ENCODE measurements around the gene TAX1BP3. TPM values are rescaled to one million over a fixed set of nuclear protein-coding genes. Genes with fewer than 3 reads are reported as not detected.

The TAX1BP3 gene
- total and polyA plus RNA-seq, 9 of the 15 experiments (the other 6 are each of a cell fraction or from before 2014, with no cell fraction given): 0.99 to 14.5 (median 6.2) TPM

GRCh38 chr17:3645310-3645709 is 23.1 kb downstream of the TAX1BP3 start:
- POLR2A ChIA-PET: interaction anchor here (0.8 kb wide), 1 partner anchor 9 kb away, joined by 4 read pairs; no protein-coding TSS in a partner anchor

More at GRCh38 chr17:3645310-3645709, 23.1 kb downstream of the TAX1BP3 start:
- Histone ChIP-seq H3K9me3 (replicated peaks; ENCODE audit: control insufficient read depth, insufficient read depth, low read depth, low read length) (no peaks in the 10 kb centered on the region), H3K4me2 (ENCODE audit: insufficient read depth, low read length) (no peak overlapping the region), H3K9ac (ENCODE audit: insufficient read depth in 1 of 2, low read depth in 2 of 2, low read length in 2 of 2) (no peak overlapping the region), H3K79me2 (ENCODE audit: control insufficient read depth, insufficient read depth, low read length) (no peaks in the 10 kb centered on the region), H3K4me3 (no peak overlapping the region), H3K36me3 (ENCODE audit: control insufficient read depth, insufficient read depth, low read length) (peaks cover 3% of the 10 kb centered on the region; the same call in 1 of the 3 replicates), H3K27ac (ENCODE audit: extremely low read depth, low read depth, low read length) (no peak overlapping the region), H2AFZ (ENCODE audit: low read depth, low read length) (no peak overlapping the region), H3K27me3 (ENCODE audit: control insufficient read depth in 2 of 2, insufficient read depth in 2 of 2, low read length in 2 of 2) (no peaks in the 10 kb centered on the region), H4K20me1 (replicated peaks; ENCODE audit: control insufficient read depth, insufficient read depth, low read length) (no peaks in the 10 kb centered on the region), H3K9me1 (ENCODE audit: control insufficient read depth, insufficient read depth, low read length) (no peaks in the 10 kb centered on the region), H3K4me1 (replicated peaks in 1 of 2; ENCODE audit: control insufficient read depth in 2 of 2, insufficient read depth in 2 of 2, low read length in 2 of 2) (peaks cover 13 to 16% of the 10 kb centered on the region in 2 experiments)
- intact Hi-C loops (cut with micrococcal nuclease) (no loop called here), in situ Hi-C loops (cut with MboI) (no loop called here)
- no peak for TF ChIP-seq ZNF79 (CRISPR knock-in tag; IDR thresholded peaks at IDR 0.05; ENCODE audit: low read depth)
- TF ChIP-seq EHMT2 (IDR thresholded peaks at IDR 0.05): no peak
- TF ChIP-seq KDM1A (IDR thresholded peaks at IDR 0.05): no peak
- TF ChIP-seq, protein P1, sequence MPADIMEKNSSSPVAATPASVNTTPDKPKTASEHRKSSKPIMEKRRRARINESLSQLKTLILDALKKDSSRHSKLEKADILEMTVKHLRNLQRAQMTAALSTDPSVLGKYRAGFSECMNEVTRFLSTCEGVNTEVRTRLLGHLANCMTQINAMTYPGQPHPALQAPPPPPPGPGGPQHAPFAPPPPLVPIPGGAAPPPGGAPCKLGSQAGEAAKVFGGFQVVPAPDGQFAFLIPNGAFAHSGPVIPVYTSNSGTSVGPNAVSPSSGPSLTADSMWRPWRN (IDR thresholded peaks at IDR 0.05; ENCODE audit: low read depth): no peak
- TF ChIP-seq, protein P2, sequence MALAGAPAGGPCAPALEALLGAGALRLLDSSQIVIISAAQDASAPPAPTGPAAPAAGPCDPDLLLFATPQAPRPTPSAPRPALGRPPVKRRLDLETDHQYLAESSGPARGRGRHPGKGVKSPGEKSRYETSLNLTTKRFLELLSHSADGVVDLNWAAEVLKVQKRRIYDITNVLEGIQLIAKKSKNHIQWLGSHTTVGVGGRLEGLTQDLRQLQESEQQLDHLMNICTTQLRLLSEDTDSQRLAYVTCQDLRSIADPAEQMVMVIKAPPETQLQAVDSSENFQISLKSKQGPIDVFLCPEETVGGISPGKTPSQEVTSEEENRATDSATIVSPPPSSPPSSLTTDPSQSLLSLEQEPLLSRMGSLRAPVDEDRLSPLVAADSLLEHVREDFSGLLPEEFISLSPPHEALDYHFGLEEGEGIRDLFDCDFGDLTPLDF (CRISPR knock-in tag; IDR thresholded peaks at IDR 0.05): no peak
- TF ChIP-seq HLTF (IDR thresholded peaks at IDR 0.05): no peak
- no peak for TF ChIP-seq ZNF347 (CRISPR knock-in tag; IDR thresholded peaks at IDR 0.05; ENCODE audit: low read depth)
- no peak for TF ChIP-seq DACH1 (IDR thresholded peaks at IDR 0.05; ENCODE audit: partially characterized antibody)
- TF ChIP-seq DNMT1 (IDR thresholded peaks at IDR 0.05): no peak
- no peak for TF ChIP-seq TAF15 (IDR thresholded peaks at IDR 0.05; ENCODE audit: low read depth, low read length)
- TF ChIP-seq CC2D1A (IDR thresholded peaks at IDR 0.05): no peak
- TF ChIP-seq HIVEP1 (CRISPR knock-in tag; IDR thresholded peaks at IDR 0.05): no peak
- TF ChIP-seq ZNF184 (CRISPR knock-in tag; IDR thresholded peaks at IDR 0.05): no peak
- no peak for TF ChIP-seq FOXJ2 (tag; IDR thresholded peaks at IDR 0.05)
- TF ChIP-seq NCOA4 (IDR thresholded peaks at IDR 0.05; ENCODE audit: partially characterized antibody): no peak
- no peak for TF ChIP-seq CBFB (CRISPR knock-in tag; IDR thresholded peaks at IDR 0.05)
- no peak for TF ChIP-seq POU5F1 (IDR thresholded peaks at IDR 0.05; ENCODE audit: borderline replicate concordance, low read depth, low read length, partially characterized antibody)
- no peak for TF ChIP-seq SRF (CRISPR knock-in tag; IDR thresholded peaks at IDR 0.05)
- TF ChIP-seq ESRRA (IDR thresholded peaks at IDR 0.05; ENCODE audit: borderline replicate concordance, low read depth): no peak
- CTCF ChIA-PET (ENCODE audit: low intra/inter-chr PET ratio): interaction anchor here (0.7 kb wide), 1 partner anchor 27 kb away, joined by 3 read pairs; no protein-coding TSS in a partner anchor
- BruUV-seq (replicated peaks): no TSS peak
- FAIRE-seq: no peak
- 52% methylated on average over 5 of the region's 5 CpGs for WGBS (ENCODE audit: insufficient coverage, low coverage, missing lambda C conversion rate)
- no peak for ATAC-seq
- no peak for DNase-seq (ENCODE audit: extremely low read depth in 1 of 4, low spot score in 3 of 4)

Data from K562 (cell line).